GM12801 (cell line): ENCODE measurements around the gene PEAR1.

Source experiments
- CTCF ChIP-seq: IDR thresholded peaks from one replicate; pipeline ENCODE4 v1.5.1; 2011; ENCODE audit warnings: control low read depth; ENCODE audit not compliant: insufficient read length; ENCODE audit errors: extremely low read depth

PEAR1 gene

GRCh38 chr1:156898161-156898566, 4.6 kb downstream of the PEAR1 start:
- TF ChIP-seq CTCF = no peak

DNA sequence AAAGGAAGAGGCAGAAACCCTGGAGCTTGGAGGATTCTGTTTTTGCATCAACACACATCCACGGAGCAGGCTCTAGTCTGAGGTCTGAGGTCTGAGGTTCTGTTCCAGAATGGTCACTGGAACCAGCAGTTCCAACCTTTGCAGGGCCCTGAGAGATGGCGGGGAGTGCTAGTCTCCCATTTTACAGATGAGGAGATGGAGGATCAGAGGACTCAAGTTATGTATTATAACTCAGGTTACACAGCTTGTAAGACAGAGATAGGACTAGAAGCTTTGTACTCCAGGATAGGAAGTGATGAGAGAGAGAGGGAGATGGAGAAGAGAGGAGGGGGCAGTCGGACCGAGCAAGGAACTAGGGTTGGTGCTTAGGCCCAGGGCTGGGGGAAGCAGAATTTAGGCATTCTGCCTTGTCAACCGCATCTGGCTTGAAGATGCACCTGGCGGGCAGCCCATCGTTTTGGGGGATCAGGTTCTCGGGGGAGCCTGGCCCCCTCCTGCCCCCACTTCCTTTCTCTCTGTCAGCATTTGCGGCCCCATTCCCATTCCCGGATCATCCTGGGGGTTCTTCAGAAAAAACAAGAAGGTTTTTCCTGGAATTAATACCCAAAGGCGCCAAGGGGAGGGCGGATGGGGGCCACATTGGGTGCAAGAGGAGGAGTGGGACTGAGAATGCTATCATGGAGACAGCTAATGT, 5.6 kb downstream of the PEAR1 start:
- TF ChIP-seq CTCF = no peak

DNA sequence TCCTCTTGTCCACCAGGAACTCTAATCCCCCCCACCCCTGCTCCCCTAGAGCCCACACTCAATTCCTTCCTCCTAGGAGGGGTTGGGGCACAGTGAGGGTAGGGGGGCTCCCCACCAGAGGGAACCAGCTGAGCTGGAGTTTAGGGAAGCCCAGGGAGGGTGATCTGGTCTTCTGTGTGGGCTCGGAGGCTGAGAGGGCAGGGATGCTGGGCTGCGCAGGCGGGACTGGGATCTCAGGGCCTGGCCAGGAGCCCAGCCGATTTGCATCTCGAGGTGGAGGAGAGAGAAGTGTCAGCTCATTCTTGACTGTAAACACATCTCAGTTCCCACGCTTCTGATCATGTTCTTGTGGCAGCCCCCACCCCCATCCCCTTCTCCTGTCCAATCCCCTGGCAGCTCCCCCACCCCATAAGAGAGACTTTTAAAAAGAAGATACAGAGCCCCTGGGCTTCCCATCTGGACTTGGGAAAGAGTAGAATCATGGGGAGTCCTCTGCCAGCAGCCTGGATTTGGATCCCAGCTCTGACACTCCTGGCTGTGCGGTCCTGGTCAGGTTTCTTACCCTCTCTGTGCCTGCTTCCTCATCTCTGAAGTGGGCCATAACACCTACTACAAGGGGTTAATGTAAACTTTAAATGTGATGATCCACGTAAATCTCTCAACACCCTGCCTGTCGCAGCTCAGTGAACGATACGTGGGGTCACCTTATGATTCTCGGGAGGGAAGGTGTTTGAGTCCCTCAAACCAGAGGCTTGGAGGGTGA, 6.6 kb downstream of the PEAR1 start:
- TF ChIP-seq CTCF = no peak

DNA sequence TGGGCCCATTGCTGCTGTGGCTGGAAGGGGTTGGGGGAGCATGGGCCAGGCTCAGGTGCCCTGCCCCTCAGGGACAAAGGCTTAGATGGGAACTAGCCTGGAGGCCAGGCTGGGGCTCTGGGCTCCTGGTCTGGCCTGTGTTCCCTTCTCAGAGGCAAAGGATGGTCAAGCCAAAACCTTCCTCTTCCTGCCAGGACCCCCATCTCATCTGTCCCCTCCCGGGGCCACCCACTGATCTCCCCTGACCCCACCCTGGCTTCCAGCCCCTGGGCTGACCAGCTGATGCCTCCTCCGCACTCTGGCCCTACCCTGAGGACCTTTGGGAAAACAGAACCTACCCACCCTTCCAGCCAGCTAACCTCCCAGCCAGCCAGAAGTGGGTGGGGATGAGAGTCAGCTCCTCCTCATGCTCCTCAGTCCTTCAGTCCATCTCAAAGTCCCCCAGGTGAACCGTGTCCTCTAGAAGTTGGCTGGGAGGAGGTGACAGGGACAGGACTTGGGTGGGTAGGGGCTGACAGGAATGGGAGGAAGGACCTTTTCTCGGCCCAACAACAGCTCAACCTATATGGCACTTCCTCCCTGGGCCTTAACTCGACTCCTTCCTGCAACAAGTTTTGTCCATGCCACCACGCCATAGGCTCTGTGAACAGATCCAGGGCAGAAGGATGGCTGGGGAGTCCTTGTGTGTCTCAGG, 7.5 kb downstream of the PEAR1 start:
- no peak for TF ChIP-seq CTCF

DNA sequence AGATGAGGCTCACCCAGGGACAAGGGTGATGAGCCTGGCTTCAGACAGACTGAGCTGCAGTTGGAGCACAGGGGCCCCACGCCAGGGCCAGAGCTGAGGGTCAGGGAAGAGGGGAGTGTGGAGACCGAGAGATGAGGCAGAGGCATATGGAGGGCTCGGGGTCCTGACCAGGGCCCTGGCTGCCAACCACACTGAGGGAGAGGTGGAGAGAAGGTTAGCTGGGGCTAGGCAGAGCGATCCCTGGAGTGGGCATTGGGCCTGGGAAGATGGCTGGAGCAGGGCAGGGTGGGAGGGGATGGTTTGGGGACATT, 8.0 kb downstream of the PEAR1 start:
- TF ChIP-seq CTCF = no peak

- TF ChIP-seq CTCF = no peak
Measured at GRCh38 chr1:156901966-156902915, 8.7 kb downstream of the PEAR1 start.
